Pulmonary artery endothelial cell (primary cell): ENCODE results near the gene EMC1. TPM values are rescaled to one million over a fixed set of nuclear protein-coding genes. Genes with fewer than 3 reads are reported as not detected.
"Not testable (repeated sequence)": the region's sequence is repeated elsewhere in the genome, so short reads cannot be mapped to it uniquely, and the experiment has no call there.

Experiments
- DNase-seq: peaks from one replicate; pipeline ENCODE4 v3.0.0-alpha.2; 2011; ENCODE audit warnings: low read depth, low spot score
- total RNA-seq: library from RNA; depleted of rRNA; stranded (reverse); fragments of >200 nt; gene quantifications from 2 replicates; pipeline ENCODE4 v1.2.3, GENCODE V29; 2014

EMC1 gene
- total RNA-seq, 1 donor from 2014 or later, result 73.3 TPM

- DNase-seq, result no peak
Measured at GRCh38 chr1:19219451-19219850, 31.9 kb downstream of the EMC1 start.

DNA sequence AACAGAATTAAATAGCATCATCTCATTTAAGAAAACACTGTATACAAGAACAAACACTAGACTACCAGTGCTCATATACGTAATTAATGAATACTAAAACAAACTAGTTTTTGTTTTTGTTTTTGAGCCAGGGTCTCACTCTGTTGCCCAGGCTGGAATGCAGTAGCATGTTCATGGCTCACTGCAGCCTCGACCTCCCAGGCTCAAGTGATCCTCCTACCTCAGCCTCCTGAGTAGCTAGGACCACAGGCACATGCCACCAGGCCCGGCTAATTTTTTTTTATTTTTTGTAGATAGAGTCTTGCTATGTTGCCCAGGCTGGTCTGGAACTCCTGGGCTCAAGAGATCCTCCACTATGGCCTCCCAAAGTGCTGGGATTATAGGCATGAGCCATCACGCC lies 34.7 kb downstream of the EMC1 start:
- DNase-seq, result not testable (repeated sequence)

- DNase-seq, result no peak
Measured at GRCh38 chr1:19213580-19213979, 37.7 kb downstream of the EMC1 start.

GRCh38 chr1:19212167-19212566 lies 39.2 kb downstream of the EMC1 start:
- no peak for DNase-seq

DNA sequence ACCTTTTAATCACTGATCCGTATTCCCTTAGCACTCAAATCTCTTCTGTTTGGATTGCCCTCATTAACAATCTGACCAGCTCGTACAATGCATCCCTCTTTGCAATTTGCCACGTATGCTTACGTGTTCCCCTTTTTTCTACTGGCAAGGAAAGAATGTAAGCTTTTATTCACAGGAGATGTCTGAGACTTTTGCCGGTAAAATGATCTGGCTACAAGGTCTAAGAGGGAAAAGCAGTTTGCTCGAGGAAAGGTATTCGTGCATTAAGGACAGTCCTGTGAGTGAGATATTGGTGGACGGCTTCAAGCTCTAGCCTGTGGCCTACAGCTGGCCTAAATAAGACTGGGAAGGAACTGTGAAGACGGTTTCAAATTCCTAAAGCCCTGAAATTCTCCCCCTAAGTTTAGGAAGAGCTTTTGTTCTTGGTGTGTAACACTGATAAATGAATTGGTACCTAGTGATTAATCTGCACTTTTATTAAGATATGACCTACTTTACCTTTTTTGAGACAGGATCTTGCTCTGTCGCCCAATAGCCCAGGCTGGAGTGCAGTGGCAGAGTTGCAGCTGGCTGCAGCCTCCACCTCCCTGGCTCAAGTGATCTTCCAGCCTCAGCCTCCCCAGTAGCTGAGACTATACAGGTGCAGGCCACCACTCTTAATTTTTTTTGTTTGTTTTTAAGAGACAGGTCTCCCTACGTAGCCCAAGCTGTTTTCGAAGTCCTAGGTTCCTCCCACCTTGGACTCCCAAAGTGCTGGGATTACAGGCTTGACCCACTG lies 40.4 kb downstream of the EMC1 start:
- no peak for DNase-seq

- peak; percentile 69 for DNase-seq
Measured at GRCh38 chr1:19209990-19210771, 41.1 kb downstream of the EMC1 start, which contains the start of gene UBR4. UBR4 (minus strand) TSS chr1:19210266; CDS start chr1:19210248, 18 bp downstream.

- DNase-seq, result no peak
Measured at GRCh38 chr1:19209439-19209989, 41.8 kb downstream of the EMC1 start.

GRCh38 chr1:19208710-19209438 lies 42.5 kb downstream of the EMC1 start:
- DNase-seq, result no peak

GRCh38 chr1:19206947-19207346 lies 44.4 kb downstream of the EMC1 start:
- DNase-seq, result no peak

- no peak for DNase-seq
Measured at GRCh38 chr1:19205845-19206244, 45.5 kb downstream of the EMC1 start.

- DNase-seq, result no peak
Measured at GRCh38 chr1:19205403-19205802, 45.9 kb downstream of the EMC1 start.

DNA sequence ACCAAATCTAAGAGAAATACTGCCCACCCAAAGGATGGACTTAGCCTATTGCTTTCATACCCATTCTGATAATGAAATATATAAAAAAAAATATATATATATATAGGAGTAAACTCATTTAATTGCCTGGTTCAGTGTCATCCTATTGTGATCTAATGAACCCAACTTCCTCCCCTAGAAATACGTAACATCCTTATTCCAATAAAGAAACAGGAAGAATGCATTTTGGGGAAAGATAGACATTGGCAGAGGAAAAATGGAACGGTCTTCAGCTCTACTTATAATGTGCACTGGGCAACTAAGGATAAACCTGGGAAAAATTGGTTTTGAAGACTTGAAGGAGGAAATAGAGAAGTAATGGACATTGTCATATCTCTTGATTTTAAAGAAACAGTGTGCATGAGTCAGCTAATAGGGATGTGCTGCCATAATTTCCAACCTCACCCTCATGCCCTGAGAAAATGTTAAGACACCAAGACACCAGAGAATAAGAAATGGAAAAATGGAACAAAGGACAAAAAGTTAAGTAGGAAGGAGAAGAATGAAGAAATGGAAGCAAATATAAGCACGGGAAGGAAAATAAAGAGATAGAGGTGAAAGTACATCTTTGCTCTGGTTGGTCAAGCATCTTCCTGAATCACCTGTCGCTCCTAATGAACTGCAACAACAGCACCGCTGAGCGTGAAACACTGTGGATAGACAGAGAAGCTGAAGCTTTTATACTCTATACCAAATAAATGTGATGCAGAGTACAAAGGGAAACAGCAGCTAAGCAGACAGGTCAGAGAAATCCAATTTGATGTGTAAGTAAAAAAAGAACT lies 46.7 kb downstream of the EMC1 start:
- DNase-seq, result no peak

GRCh38 chr1:19203440-19203839 lies 47.9 kb downstream of the EMC1 start:
- peak; percentile 33 for DNase-seq

GRCh38 chr1:19202396-19202795 lies 48.9 kb downstream of the EMC1 start:
- DNase-seq, result no peak

GRCh38 chr1:19199969-19200604 lies 51.2 kb downstream of the EMC1 start:
- no peak for DNase-seq

- DNase-seq, result no peak
Measured at GRCh38 chr1:19199329-19199968, 51.9 kb downstream of the EMC1 start.

- DNase-seq, result no peak
Measured at GRCh38 chr1:19198820-19199219, 52.5 kb downstream of the EMC1 start.

DNA sequence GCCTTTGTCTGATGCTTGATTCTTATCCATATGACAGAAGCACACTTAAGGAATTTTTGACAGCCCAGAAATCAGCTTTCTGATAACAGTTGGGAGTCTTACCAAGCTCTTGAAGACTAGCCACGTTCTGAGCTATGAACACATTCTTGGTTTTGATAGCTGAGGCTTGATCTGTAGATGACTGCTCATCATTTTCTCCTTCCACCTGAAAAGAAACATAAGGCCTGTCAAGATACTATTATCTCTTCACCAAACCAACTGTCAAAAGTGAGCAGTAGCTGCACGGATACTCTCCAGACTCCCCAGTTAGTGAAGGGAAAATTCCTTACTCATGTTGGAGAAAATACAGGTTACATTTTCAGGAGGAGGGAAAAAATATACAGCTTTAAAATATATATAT lies 53.5 kb downstream of the EMC1 start:
- DNase-seq, result no peak

DNA sequence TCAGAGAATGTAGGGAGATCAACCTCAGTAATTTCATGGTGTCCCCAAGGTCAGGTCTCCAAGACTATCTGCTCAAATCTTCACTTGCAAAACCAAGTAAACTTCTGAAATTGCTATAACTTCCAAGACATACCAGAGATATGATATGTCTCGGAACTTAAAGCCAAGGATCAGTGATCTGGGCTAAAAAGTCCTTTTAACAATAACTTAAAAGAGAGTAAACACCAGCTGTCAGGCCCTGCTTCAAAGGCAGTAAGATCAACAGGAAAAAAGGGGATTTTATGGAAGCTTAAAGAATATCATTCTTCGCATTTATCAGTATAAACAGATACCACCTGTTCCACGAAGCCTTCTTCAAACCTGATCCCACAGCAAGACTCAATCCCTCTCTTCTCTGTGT lies 55.0 kb downstream of the EMC1 start:
- no peak for DNase-seq

DNA sequence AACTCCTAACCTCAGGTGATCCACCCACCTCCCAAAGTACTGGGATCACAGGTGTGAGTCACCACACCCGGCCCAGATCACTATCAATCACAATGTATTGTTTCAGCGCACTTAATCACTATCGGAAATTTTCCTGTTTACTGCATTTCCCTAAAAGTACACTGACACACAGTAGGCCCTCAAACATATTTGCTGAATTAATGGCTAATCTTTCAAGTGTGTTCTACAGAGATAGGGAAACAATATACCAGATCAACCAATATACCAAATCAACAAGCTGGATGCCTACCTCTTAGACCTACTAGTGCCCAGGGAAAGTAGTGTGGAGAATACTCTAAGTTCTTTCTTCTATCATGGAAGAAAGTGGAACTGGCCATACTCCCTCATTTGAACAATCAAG lies 58.3 kb downstream of the EMC1 start:
- no peak for DNase-seq
